DOHH2 (cell line): Measurements from ENCODE around the gene FABP3.

ENCODE experiments used
- H3F3A ChIP-seq: fragments of 200-600 bp; sonication (generic), shearing (Covaris generic); 2 replicates; pipeline ENCODE4 v1.6.0; 2016; ENCODE audit warnings: antibody characterized with exemption, mild to moderate bottlenecking; ENCODE audit not compliant: control insufficient read depth, insufficient read depth
- H3K27ac ChIP-seq: fragments of 200-600 bp; sonication (generic); 2 replicates; pipeline ENCODE4 v1.5.1; 2014; ENCODE audit warnings: low read depth, mild to moderate bottlenecking, low read length, moderate library complexity
- H3K27me3 ChIP-seq: fragments of 200-600 bp; sonication (generic); 2 replicates; pipeline ENCODE4 v1.6.1; 2014; ENCODE audit warnings: mild to moderate bottlenecking, low read length, mixed read lengths; ENCODE audit not compliant: control insufficient read depth
- H3K36me3 ChIP-seq: fragments of 200-600 bp; sonication (generic); 2 replicates; pipeline ENCODE4 v1.6.1; 2014; ENCODE audit warnings: mild to moderate bottlenecking, low read length, moderate library complexity, mixed read lengths; ENCODE audit not compliant: control insufficient read depth
- H3K4me1 ChIP-seq: fragments of 200-600 bp; sonication (generic); 2 replicates; pipeline ENCODE4 v1.6.1; 2014; ENCODE audit warnings: mild to moderate bottlenecking, low read length, mixed read lengths; ENCODE audit not compliant: control insufficient read depth
- H3K4me2 ChIP-seq: fragments of 200-600 bp; sonication (generic); 2 replicates; pipeline ENCODE4 v1.6.0; 2014; ENCODE audit warnings: mild to moderate bottlenecking, low read length, moderate library complexity
- H3K4me3 ChIP-seq: fragments of 200-600 bp; sonication (generic); 2 replicates; pipeline ENCODE4 v1.5.1; 2014; ENCODE audit warnings: mild to moderate bottlenecking, low read length, mixed read lengths
- H3K79me2 ChIP-seq: fragments of 200-600 bp; sonication (generic); 2 replicates; pipeline ENCODE4 v1.6.1; 2014; ENCODE audit warnings: mild to moderate bottlenecking, low read length, mixed read lengths; ENCODE audit not compliant: control insufficient read depth
- H3K9me2 ChIP-seq: fragments of 200-600 bp; sonication (generic); replicated peaks from 2 replicates; pipeline ENCODE4 v1.6.1; 2014; ENCODE audit warnings: mild to moderate bottlenecking, low read length, mixed read lengths; ENCODE audit not compliant: control insufficient read depth
- H3K9me3 ChIP-seq: fragments of 200-600 bp; sonication (generic); 2 replicates; pipeline ENCODE4 v1.6.1; 2014; ENCODE audit warnings: antibody characterized with exemption, low read length, mixed read lengths; ENCODE audit not compliant: control insufficient read depth, insufficient read depth
- H4K20me1 ChIP-seq: fragments of 200-600 bp; sonication (generic); 2 replicates; pipeline ENCODE4 v1.6.0; 2014; ENCODE audit warnings: low read depth, mild to moderate bottlenecking, antibody characterized with exemption, low read length, moderate library complexity; ENCODE audit not compliant: control insufficient read depth, insufficient read depth
- EZH2phosphoT487 ChIP-seq: fragments of 200-600 bp; sonication (generic); IDR thresholded peaks from 2 replicates; pipeline ENCODE4 v1.6.1; 2017; ENCODE audit warnings: borderline replicate concordance, mild to moderate bottlenecking, antibody characterized with exemption, low read length, moderate library complexity, mixed read lengths
- TF ChIP-seq, protein P1 (sequence below): fragments of 200-600 bp; sonication (generic); IDR thresholded peaks from one replicate; pipeline ENCODE4 v1.5.1; 2014; ENCODE audit warnings: antibody characterized with exemption, mild to moderate bottlenecking, low read depth, low read length; ENCODE audit not compliant: poor library complexity, severe bottlenecking

The FABP3 gene

DNA sequence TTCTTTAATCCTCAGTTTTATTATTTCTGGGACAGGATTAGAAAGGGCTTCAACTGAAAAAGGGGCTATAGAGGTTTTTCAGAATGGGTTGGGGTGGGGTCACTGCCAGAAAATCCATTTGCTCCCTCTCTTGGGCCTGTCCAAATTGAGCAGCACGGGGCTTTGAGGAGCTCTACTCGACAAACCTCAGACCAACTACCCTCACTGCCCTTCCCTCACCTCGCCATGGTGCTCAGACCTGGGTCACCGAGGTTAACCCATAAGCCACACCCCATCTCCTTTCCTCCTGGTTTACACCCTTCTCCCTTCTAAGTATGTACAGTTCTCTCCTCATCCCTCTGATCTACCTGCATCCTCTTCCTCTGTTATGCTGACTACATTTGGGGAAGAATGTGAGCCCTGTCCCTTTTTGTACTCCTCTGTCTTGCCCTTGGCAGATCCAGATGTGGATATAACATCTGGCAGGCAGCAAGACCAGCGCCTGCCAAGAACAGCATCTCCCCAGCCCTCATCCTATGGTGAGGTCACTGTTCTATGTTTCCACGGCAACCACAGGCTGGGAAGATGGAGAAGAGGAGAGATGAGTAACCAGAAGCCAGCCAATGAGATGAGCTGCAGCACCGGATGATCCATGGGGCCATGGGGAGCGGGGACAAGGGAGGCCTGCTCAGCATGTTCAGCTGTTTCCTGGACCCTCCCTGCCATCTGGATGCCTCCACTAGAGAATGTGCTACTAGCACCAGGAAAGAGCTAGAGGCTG lies 3.7 kb upstream of the FABP3 start:
- Histone ChIP-seq H3K9me2 (no peaks in the 10 kb centered on the region), H3K36me3 (no peaks in the 10 kb centered on the region), H3K4me3 (no peak overlapping the region), H3F3A (no peaks in the 10 kb centered on the region), H3K79me2 (no peaks in the 10 kb centered on the region), H3K9me3 (no peaks in the 10 kb centered on the region), H3K27me3 (peaks cover 19% of the 10 kb centered on the region), H3K4me1 (peaks cover 4% of the 10 kb centered on the region; the same call in 1 of the 2 replicates), H3K4me2 (no peak overlapping the region), H3K27ac (no peak overlapping the region), H4K20me1 (no peaks in the 10 kb centered on the region)
- TF ChIP-seq EZH2phosphoT487, result no peak
- TF ChIP-seq, protein P1, sequence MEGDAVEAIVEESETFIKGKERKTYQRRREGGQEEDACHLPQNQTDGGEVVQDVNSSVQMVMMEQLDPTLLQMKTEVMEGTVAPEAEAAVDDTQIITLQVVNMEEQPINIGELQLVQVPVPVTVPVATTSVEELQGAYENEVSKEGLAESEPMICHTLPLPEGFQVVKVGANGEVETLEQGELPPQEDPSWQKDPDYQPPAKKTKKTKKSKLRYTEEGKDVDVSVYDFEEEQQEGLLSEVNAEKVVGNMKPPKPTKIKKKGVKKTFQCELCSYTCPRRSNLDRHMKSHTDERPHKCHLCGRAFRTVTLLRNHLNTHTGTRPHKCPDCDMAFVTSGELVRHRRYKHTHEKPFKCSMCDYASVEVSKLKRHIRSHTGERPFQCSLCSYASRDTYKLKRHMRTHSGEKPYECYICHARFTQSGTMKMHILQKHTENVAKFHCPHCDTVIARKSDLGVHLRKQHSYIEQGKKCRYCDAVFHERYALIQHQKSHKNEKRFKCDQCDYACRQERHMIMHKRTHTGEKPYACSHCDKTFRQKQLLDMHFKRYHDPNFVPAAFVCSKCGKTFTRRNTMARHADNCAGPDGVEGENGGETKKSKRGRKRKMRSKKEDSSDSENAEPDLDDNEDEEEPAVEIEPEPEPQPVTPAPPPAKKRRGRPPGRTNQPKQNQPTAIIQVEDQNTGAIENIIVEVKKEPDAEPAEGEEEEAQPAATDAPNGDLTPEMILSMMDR, result no peak

DNA sequence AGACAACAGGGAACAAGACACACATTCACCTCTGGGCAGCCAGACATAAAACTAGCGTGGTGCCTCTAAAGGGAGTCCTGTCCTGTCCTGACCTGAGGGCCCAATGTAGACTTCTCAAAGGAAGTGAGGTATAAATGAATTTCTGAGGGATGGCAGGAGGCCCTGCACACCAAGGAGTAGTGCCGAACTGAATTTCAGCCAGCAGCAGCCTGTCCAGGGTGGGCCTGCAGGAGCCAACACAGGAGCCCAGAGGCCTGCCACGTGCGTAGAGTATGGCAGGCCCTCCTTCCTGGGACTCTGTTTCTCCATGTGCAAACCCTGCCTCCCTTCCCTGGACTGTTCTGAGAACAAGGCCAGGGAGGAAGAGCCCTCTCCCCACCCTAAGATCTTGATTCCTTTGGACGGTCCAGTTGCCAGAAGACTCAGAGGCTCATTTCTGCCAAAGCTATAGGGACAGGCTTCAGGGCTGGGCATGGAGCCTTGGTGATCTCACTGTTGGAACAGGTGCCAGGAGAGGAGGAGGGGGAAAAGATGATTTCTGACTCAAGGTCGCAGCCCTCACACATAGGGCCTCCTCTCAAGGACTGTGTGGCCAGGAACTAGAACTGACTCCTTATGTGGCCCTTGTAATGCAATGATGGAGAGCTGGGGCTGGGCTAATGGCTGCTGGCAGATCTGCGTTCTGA lies 1.8 kb upstream of the FABP3 start:
- Histone ChIP-seq H3K9me2 (no peaks in the 10 kb centered on the region), H3K4me1 (peaks cover 4% of the 10 kb centered on the region; the same call in 1 of the 2 replicates), H3K27ac (no peak overlapping the region), H3K79me2 (no peaks in the 10 kb centered on the region), H3K9me3 (no peaks in the 10 kb centered on the region), H3F3A (no peaks in the 10 kb centered on the region), H3K4me3 (no peak overlapping the region), H4K20me1 (no peaks in the 10 kb centered on the region), H3K27me3 (peaks cover 15% of the 10 kb centered on the region; the same call in 1 of the 2 replicates), H3K36me3 (no peaks in the 10 kb centered on the region), H3K4me2 (no peak overlapping the region)
- no peak for TF ChIP-seq EZH2phosphoT487
- TF ChIP-seq, protein P1, result no peak

DNA sequence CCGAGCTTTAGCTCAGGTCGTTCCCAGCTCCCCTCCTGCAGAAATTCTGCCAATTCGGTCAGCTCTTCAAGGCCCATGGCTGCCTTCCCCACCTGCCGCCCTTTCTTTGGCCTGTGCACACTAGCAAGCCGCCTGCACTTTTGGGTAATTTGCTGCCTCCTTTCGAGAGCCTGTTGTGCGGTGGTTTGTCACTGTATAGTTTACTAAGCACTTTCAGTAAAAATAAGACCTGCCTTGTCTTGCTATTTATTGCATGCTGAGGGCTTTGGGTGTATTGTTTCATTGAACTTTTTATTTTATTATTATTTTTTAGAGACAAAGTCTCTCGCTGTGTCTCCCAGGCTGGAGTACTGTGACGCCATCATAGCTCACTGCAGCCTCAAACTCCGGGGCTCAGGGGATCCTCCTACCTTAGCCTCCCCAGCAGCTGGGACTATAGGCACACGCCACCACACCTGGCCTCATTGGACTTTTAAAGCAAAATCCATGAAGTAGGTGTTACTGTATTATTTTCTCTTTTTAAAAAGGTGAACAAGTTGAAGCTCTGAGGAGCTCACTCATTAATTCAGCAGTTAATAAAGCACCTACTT lies 1.1 kb upstream of the FABP3 start:
- Histone ChIP-seq H3K36me3 (no peaks in the 10 kb centered on the region), H3K79me2 (no peaks in the 10 kb centered on the region), H3K27me3 (peaks cover 15% of the 10 kb centered on the region; the same call in 1 of the 2 replicates), H4K20me1 (no peaks in the 10 kb centered on the region), H3K4me3 (peak overlapping the region; percentile 11), H3K27ac (no peak overlapping the region), H3K4me2 (peak overlapping the region; percentile 33), H3K4me1 (peaks cover 4% of the 10 kb centered on the region; the same call in 1 of the 2 replicates), H3K9me2 (no peaks in the 10 kb centered on the region), H3F3A (no peaks in the 10 kb centered on the region), H3K9me3 (no peaks in the 10 kb centered on the region)
- TF ChIP-seq EZH2phosphoT487, result no peak
- TF ChIP-seq, protein P1, result no peak
